ENCODE results near the gene SLX4IP. TPM values are rescaled to one million over a fixed set of nuclear protein-coding genes. Genes with fewer than 3 reads are reported as not detected.

Gene SLX4IP
- polyA plus RNA-seq, 4 donors: 1.6 to 7.1 (median 2.5) TPM

DNA sequence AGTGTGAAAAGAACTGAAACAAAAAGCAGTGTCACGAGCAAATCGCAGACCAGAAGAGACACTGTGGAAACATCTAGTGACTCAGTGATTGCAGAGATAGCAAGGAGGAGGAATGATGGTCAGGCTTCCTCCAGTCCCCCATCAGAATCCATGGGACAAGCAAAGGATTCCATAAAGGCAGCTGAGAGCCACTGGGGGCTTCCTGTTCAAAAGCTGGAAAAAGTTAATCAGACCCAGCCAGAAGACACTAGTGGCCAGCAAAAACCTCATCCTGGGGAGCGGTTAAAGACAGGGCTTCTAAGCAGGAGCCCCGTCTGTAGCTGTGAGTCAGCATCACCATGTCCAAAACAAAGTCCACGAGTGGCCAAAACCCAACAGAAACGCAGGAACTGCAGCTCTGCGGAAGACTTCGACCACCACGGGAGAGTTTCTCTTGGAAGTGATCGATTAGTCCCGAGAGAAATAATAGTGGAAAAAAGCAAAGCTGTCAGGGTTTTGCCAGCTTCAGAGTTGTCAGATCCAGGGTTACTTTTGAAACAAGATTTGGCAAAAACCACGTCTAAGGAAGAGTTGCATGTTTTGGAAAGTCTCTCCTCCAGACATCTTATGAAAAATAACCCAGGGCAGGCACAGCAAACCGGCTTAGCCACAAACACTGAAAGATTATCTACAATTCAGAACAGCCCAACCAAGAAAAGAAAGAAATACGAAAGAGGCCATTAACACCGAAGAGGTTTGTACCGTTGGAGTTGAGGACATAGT lies 187.7 kb downstream of the SLX4IP start:
- 69 to 89% (median 89%) methylated on average over 16 of the region's 16 CpGs for WGBS, 3 donors
- peak overlapping the region in 1 of 3 donors; percentile 11 for H3K27ac ChIP-seq (ENCODE audit: low read depth in 1 of 3, low read length in 2 of 3)
- H3K4me3 ChIP-seq (ENCODE audit: low read depth in 1 of 3, low read length in 3 of 3): no peak overlapping the region
- H3K36me3 ChIP-seq (ENCODE audit: control insufficient read depth in 3 of 3, insufficient read depth in 2 of 3, low read depth in 1 of 3, low read length in 3 of 3): peaks cover 0 to 5% (median 0%) of the 10 kb centered on the region in 3 donors
- H3K4me1 ChIP-seq (ENCODE audit: control insufficient read depth in 3 of 3, insufficient read depth in 2 of 3, low read depth in 1 of 3, low read length in 2 of 3): no peaks in the 10 kb centered on the region
- no peaks in the 10 kb centered on the region for H3K27me3 ChIP-seq (ENCODE audit: control insufficient read depth in 3 of 3, insufficient read depth in 3 of 3, low read length in 3 of 3)
- FAIRE-seq (no peak), DNase-seq (no peak)
- no peaks in the 10 kb centered on the region for H3K9me3 ChIP-seq (ENCODE audit: control insufficient read depth in 2 of 2, insufficient read depth in 1 of 2, low read depth in 1 of 2, low read length in 1 of 2)

DNA sequence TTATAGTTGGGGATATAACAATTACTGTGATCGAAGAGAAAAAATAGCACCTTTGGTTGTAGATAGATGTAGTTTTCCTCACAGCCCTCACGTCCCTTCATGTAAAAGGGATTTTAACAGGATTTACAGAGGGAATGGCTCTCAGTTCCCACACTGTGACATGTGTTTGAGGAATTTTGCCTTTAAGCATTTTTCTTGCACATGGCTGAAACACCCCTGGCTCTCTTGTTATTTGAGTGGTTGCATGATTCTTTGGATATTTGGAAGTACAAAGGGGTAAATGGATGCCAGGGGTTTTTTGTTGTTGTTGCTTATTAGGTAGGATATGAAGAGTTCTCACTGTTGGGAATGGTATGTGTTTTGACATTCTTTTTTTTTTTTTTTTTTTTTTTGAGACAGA lies 190.5 kb downstream of the SLX4IP start:
- H3K36me3 ChIP-seq (ENCODE audit: control insufficient read depth in 3 of 3, insufficient read depth in 2 of 3, low read depth in 1 of 3, low read length in 3 of 3): peaks cover 0 to 14% (median 0%) of the 10 kb centered on the region in 3 donors
- H3K4me1 ChIP-seq (ENCODE audit: control insufficient read depth in 3 of 3, insufficient read depth in 2 of 3, low read depth in 1 of 3, low read length in 2 of 3): no peaks in the 10 kb centered on the region
- H3K27ac ChIP-seq (ENCODE audit: low read depth in 1 of 3, low read length in 2 of 3): no peak overlapping the region
- FAIRE-seq (no peak), DNase-seq (no peak)
- no peaks in the 10 kb centered on the region for H3K27me3 ChIP-seq (ENCODE audit: control insufficient read depth in 3 of 3, insufficient read depth in 3 of 3, low read length in 3 of 3)
- H3K4me3 ChIP-seq (ENCODE audit: low read depth in 1 of 3, low read length in 3 of 3): no peak overlapping the region
- no peaks in the 10 kb centered on the region for H3K9me3 ChIP-seq (ENCODE audit: control insufficient read depth in 2 of 2, insufficient read depth in 1 of 2, low read depth in 1 of 2, low read length in 1 of 2)
- WGBS, 3 donors: 97 to 98% (median 97%) methylated on average over 2 of the region's 2 CpGs

DNA sequence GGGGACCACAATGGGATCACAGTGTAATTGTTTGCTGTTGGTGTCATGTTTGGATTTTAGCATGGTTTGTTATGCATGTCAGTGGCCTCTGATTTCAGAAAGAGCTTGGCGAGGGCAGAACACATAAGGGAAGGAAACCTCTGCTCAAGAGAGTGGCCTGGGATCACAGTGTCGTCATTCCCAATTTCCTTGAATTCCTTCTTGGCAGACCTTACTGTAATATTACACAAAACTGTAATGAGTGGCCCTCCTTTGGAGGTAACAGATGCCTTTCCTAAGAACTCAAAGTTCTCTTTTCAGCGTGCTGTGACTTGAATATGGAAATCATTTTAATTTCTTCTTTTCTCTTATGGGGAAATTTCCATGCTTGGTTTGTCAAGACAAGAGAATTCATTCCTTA lies 191.8 kb downstream of the SLX4IP start:
- no peak for FAIRE-seq
- DNase-seq: no peak
- H3K36me3 ChIP-seq (ENCODE audit: control insufficient read depth in 3 of 3, insufficient read depth in 2 of 3, low read depth in 1 of 3, low read length in 3 of 3): peaks cover 0 to 14% (median 0%) of the 10 kb centered on the region in 3 donors
- H3K4me3 ChIP-seq (ENCODE audit: low read depth in 1 of 3, low read length in 3 of 3): no peak overlapping the region
- WGBS, 3 donors: 77 to 97% (median 92%) methylated on average over 3 of the region's 3 CpGs
- H3K4me1 ChIP-seq (ENCODE audit: control insufficient read depth in 3 of 3, insufficient read depth in 2 of 3, low read depth in 1 of 3, low read length in 2 of 3): no peaks in the 10 kb centered on the region
- H3K9me3 ChIP-seq (ENCODE audit: control insufficient read depth in 2 of 2, insufficient read depth in 1 of 2, low read depth in 1 of 2, low read length in 1 of 2): no peaks in the 10 kb centered on the region
- no peak overlapping the region for H3K27ac ChIP-seq (ENCODE audit: low read depth in 1 of 3, low read length in 2 of 3)
- no peaks in the 10 kb centered on the region for H3K27me3 ChIP-seq (ENCODE audit: control insufficient read depth in 3 of 3, insufficient read depth in 3 of 3, low read length in 3 of 3)

DNA sequence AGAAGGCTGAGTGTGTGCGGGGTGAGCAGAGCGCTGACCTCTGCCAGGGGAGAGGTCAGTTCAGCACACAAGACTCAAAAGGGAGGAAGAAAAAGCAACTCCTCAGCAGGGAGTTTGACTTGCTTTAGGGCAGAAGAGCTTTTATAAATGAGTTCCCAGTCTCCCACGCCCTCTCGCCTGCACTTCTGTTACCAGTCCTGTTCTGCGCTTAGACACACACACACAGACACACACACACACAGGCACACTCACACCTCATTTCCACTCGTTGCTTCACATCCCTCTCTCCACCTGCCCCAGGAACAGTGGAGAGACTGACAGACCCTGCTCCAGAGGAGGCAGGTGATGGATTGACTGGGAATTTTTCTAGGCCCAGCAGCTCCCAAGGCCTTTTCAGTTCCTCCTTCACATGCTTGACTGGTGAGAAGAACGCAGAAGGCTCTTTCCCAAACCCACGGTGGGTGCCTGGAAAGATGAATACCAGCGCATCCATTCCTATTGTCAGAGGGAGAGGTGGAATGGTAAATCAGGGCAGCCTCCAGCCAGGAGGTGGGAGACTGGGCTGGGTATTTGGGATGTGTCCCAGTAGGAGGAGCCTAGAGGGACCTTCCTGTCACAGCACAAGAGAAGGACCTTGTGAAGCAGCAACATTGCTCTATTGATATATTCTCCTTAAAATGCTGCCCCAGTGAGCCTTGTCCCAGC lies 195.0 kb downstream of the SLX4IP start:
- Histone ChIP-seq H3K4me3 (ENCODE audit: low read depth in 1 of 3, low read length in 3 of 3) (no peak overlapping the region), H3K36me3 (ENCODE audit: control insufficient read depth in 3 of 3, insufficient read depth in 2 of 3, low read depth in 1 of 3, low read length in 3 of 3) (peaks cover 0 to 9% (median 0%) of the 10 kb centered on the region in 3 donors), H3K4me1 (ENCODE audit: control insufficient read depth in 3 of 3, insufficient read depth in 2 of 3, low read depth in 1 of 3, low read length in 2 of 3) (no peaks in the 10 kb centered on the region), H3K27ac (ENCODE audit: low read depth in 1 of 3, low read length in 2 of 3) (no peak overlapping the region), H3K27me3 (ENCODE audit: control insufficient read depth in 3 of 3, insufficient read depth in 3 of 3, low read length in 3 of 3) (no peaks in the 10 kb centered on the region), H3K9me3 (ENCODE audit: control insufficient read depth in 2 of 2, insufficient read depth in 1 of 2, low read depth in 1 of 2, low read length in 1 of 2) (no peaks in the 10 kb centered on the region)
- DNase-seq: no peak
- FAIRE-seq: no peak
- WGBS, 3 donors: 89 to 92% (median 90%) methylated on average over 9 of the region's 9 CpGs

DNA sequence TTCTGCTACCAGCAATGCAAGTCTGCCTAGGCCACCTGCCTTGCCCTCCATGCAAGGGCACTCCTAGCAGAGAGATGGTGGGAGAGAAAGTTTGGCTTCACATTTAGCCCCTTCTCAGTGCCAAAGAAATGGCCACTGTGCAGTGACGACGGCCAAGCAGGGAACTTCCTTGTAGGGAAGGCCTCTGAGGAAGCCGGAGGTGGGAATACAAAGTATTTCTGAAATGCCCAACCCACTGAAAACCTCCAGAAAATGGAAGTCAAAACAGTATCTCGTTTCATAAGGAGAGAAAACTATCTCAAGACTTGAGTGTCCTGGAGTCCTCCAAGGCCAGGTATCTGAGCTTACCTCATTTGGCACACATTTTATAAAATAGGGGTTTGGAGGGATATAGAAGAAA lies 196.0 kb downstream of the SLX4IP start:
- no peak overlapping the region for H3K4me3 ChIP-seq (ENCODE audit: low read depth in 1 of 3, low read length in 3 of 3)
- FAIRE-seq: no peak
- no peak overlapping the region for H3K27ac ChIP-seq (ENCODE audit: low read depth in 1 of 3, low read length in 2 of 3)
- no peaks in the 10 kb centered on the region for H3K9me3 ChIP-seq (ENCODE audit: control insufficient read depth in 2 of 2, insufficient read depth in 1 of 2, low read depth in 1 of 2, low read length in 1 of 2)
- H3K4me1 ChIP-seq (ENCODE audit: control insufficient read depth in 3 of 3, insufficient read depth in 2 of 3, low read depth in 1 of 3, low read length in 2 of 3): peaks cover 0 to 3% (median 0%) of the 10 kb centered on the region in 3 donors
- DNase-seq: no peak
- peaks cover 0 to 9% (median 0%) of the 10 kb centered on the region in 3 donors for H3K36me3 ChIP-seq (ENCODE audit: control insufficient read depth in 3 of 3, insufficient read depth in 2 of 3, low read depth in 1 of 3, low read length in 3 of 3)
- H3K27me3 ChIP-seq (ENCODE audit: control insufficient read depth in 3 of 3, insufficient read depth in 3 of 3, low read length in 3 of 3): no peaks in the 10 kb centered on the region
- 91 to 95% (median 92%) methylated on average over 4 of the region's 4 CpGs for WGBS, 3 donors

DNA sequence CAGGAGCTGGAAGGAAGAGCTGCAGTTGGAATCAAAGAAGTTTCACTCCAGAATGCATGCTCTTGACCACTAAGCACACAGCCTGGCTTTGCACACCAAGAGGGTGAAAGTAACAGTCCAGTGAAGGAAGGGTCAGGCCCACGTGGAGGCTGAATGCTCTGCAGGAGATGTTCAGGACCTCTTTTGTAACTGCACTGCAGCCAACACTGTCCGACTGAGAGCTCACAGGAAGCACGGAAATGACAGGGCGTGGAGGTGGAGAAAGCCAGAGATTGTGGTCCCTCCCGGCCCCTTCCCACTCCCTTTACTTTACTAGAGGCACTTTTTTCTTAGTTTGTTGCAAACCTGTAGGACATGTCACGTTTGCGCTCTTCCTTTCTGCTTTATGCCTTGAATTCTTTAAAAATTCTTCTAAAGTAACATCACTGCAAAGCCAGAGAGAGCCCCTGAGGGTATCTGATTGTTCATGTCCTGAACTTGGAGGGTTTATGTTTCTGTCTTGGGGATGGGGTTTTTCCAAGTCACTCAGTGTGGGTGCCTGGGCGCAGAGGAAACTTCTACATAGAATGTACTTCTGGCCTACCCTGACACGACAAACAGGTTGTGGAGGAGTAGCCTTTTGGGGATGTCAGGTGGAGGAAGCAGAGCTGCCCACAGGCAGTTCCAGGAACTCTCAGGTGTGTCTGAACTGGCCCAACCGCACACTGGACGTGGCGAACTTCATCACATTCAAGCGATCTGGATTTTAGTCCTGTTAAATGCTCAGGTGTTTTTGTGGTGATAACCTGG lies 197.8 kb downstream of the SLX4IP start:
- WGBS, 3 donors: 85 to 91% (median 86%) methylated on average over 13 of the region's 13 CpGs
- Histone ChIP-seq H3K27ac (ENCODE audit: low read depth in 1 of 3, low read length in 2 of 3) (no peak overlapping the region), H3K4me1 (ENCODE audit: control insufficient read depth in 3 of 3, insufficient read depth in 2 of 3, low read depth in 1 of 3, low read length in 2 of 3) (peaks cover 0 to 5% (median 0%) of the 10 kb centered on the region in 3 donors), H3K9me3 (ENCODE audit: control insufficient read depth in 2 of 2, insufficient read depth in 1 of 2, low read depth in 1 of 2, low read length in 1 of 2) (no peaks in the 10 kb centered on the region), H3K36me3 (ENCODE audit: control insufficient read depth in 3 of 3, insufficient read depth in 2 of 3, low read depth in 1 of 3, low read length in 3 of 3) (peaks cover 0 to 18% (median 9%) of the 10 kb centered on the region in 3 donors), H3K27me3 (ENCODE audit: control insufficient read depth in 3 of 3, insufficient read depth in 3 of 3, low read length in 3 of 3) (no peaks in the 10 kb centered on the region), H3K4me3 (ENCODE audit: low read depth in 1 of 3, low read length in 3 of 3) (no peak overlapping the region)
- no peak for FAIRE-seq
- DNase-seq: no peak

DNA sequence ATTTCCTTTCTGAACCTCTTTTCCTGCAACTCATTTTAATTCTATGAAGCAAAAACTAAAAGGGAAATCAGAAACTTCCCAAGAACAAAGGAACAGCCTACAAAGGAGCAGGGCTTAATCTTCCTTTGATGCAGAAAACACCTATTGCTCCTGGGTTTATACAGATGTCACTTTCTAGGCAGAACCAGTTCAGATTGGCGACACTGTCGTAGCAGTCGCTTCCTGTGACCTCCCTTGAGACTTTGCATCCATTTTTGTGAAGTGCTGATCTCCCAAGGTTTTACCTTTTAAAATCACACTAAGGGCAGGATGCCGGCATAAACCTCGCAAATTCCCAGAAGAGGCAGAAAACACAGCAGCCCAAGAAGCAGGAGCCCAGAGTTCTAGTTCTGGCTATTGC lies 198.6 kb downstream of the SLX4IP start:
- Histone ChIP-seq H3K27ac (ENCODE audit: low read depth in 1 of 3, low read length in 2 of 3) (no peak overlapping the region), H3K9me3 (ENCODE audit: control insufficient read depth in 2 of 2, insufficient read depth in 1 of 2, low read depth in 1 of 2, low read length in 1 of 2) (no peaks in the 10 kb centered on the region), H3K4me3 (ENCODE audit: low read depth in 1 of 3, low read length in 3 of 3) (no peak overlapping the region), H3K36me3 (ENCODE audit: control insufficient read depth in 3 of 3, insufficient read depth in 2 of 3, low read depth in 1 of 3, low read length in 3 of 3) (peaks cover 0 to 18% (median 9%) of the 10 kb centered on the region in 3 donors), H3K4me1 (ENCODE audit: control insufficient read depth in 3 of 3, insufficient read depth in 2 of 3, low read depth in 1 of 3, low read length in 2 of 3) (peaks cover 0 to 5% (median 0%) of the 10 kb centered on the region in 3 donors), H3K27me3 (ENCODE audit: control insufficient read depth in 3 of 3, insufficient read depth in 3 of 3, low read length in 3 of 3) (no peaks in the 10 kb centered on the region)
- WGBS, 3 donors: 83 to 90% (median 90%) methylated on average over 5 of the region's 5 CpGs
- DNase-seq: no peak
- no peak for FAIRE-seq

DNA sequence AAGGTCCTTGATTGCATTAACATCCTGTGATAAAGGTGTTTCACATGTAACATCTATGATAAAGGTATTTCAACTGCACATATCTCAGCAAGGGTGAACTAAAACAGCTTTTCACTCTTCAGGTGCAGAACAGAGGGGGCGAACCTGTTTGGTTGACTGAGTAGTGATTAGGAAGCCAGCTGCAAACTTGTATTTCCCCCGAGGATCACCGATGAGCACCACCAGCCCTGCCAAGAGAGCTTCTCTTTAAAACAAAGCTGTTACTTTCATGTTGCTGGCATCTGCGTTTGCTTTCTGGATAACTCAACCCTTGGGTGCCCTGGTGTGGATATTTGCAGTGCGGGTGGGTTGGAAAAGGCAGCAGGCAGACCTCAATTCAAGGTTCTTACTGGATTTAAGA lies 199.1 kb downstream of the SLX4IP start:
- 80 to 91% (median 88%) methylated on average over 5 of the region's 5 CpGs for WGBS, 3 donors
- H3K4me3 ChIP-seq (ENCODE audit: low read depth in 1 of 3, low read length in 3 of 3): no peak overlapping the region
- no peak for DNase-seq
- peaks cover 0 to 21% (median 9%) of the 10 kb centered on the region in 3 donors for H3K36me3 ChIP-seq (ENCODE audit: control insufficient read depth in 3 of 3, insufficient read depth in 2 of 3, low read depth in 1 of 3, low read length in 3 of 3)
- peaks cover 0 to 5% (median 0%) of the 10 kb centered on the region in 3 donors for H3K4me1 ChIP-seq (ENCODE audit: control insufficient read depth in 3 of 3, insufficient read depth in 2 of 3, low read depth in 1 of 3, low read length in 2 of 3)
- no peak for FAIRE-seq
- H3K27ac ChIP-seq (ENCODE audit: low read depth in 1 of 3, low read length in 2 of 3): no peak overlapping the region
- H3K9me3 ChIP-seq (ENCODE audit: control insufficient read depth in 2 of 2, insufficient read depth in 1 of 2, low read depth in 1 of 2, low read length in 1 of 2): no peaks in the 10 kb centered on the region
- no peaks in the 10 kb centered on the region for H3K27me3 ChIP-seq (ENCODE audit: control insufficient read depth in 3 of 3, insufficient read depth in 3 of 3, low read length in 3 of 3)

Data from small intestine (tissue), 7 donors.